GM19035 (cell line): Measurements from ENCODE around the gene SPNS2.

ENCODE experiments used
- ATAC-seq: cut with Tn5 transposase; IDR thresholded peaks from one replicate; pipeline ENCODE4 v1.9.1; 2021; ENCODE audit not compliant: unreplicated experiment

Gene SPNS2

DNA sequence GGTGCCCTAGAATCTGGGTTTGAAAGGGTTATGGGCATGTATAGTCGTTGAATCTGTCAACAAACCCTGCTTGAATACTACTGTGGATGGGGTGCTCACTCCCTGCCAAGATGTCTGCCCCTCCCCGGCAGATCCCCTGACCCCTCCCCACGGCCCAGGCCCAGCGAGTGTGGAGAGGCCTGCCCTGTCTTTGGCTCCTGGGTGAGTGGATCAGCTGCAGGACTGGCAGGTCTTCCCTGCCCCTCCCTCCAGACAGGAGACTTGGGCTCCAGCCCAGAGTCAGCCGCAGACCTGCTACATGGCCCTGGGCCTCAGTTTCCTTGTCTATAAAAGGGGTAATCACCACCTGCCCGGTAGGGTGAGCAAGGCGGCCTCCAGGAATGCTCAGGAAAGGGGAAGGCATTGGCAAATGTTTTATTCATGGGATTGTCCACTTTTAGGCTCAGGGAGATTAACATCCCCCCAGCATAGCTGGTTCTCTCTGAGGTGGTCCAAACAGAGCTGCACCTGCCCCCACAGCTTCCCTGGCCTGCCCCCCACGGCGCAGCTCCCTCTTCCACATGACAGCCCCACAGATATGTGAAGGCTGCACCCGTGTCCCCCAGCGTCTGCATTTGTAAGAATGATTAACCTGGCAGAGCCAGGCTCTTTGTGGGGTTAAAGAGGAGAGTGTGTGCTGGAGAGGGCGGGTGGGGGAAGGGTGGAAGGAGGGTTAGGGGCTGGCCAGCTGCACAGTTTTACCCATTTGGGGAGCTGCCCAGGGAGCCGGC is 18.5 kb upstream of the SPNS2 start:
- ATAC-seq, result no peak

DNA sequence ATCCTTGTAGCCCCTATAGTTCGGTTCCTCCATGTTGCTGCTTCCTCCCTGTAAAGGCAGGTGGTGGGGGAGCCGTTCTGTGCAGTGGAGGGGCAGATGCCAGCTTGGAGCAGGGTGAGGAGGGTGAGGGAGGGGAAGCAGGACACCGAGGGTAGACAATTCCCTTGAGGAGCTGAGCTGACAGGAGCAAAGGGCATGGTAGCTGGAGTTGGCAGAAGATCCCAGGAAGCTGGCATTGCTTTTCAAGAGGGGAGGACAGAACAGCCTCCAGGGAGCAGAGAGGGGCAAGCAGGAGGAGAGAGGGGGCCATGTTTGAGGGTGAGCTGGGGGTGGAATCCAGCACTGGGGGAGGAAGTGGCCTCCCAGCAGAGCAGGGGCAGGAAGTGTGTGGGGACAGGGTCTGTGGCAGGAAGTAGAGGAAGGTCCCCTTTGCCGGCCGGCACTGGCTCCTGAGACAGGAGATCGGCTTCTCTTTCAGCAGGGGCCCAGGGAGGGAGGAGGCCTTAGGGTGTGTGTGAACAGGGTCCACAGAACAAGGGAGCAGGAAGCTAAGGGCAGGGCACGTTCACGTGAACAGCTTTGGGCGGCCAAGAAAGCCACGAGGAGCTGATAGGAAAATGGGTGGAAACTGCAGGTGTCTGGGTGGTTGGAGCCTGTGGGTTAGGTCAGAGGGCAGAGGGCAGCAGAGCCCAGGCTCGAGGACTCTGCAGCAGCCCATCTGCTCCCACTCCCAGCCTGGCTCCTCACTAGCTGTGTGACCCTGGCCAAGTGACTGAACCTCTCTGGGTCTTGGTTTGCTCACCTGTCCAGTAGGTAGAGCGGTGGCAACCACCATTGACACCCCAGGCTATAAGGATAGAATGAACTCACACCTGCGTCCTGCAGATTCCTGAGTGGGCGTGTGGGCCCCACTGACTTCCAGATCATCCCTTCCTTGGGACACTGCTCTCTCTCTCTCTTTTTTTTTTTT is 17.5 kb upstream of the SPNS2 start:
- no peak for ATAC-seq

DNA sequence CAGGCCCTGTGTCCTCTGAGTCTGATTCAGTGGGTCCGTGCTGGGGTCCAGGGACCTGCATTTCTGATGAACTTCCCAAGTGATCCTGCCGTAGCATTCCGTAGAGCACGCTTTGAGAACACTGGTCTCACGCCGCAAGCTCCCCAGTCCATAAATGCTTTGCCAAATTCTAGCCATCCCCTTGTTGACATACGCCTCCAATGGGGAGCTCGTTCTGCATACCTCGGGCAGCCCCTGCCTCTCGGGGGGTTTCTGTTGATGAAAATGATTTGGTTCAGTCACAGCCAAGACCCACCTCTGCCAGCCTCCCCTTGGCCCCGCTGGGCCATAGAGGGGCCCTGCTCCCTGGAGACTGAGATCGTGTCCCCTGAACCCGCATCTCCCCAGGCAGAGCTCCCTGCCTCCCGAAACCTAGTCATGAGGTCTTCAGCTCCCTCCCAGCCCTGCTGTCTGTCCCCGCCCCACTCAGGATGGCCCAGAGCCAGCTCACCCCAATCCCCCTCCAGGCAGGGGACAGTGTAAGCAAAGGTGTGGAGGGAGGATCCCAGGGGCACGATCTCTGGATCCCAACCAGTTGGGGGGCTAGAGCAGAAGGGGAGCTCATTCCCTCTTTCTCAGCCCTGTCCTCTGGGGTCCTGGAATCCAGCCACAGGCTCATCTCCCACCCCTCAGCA is 16.2 kb upstream of the SPNS2 start:
- no peak for ATAC-seq

DNA sequence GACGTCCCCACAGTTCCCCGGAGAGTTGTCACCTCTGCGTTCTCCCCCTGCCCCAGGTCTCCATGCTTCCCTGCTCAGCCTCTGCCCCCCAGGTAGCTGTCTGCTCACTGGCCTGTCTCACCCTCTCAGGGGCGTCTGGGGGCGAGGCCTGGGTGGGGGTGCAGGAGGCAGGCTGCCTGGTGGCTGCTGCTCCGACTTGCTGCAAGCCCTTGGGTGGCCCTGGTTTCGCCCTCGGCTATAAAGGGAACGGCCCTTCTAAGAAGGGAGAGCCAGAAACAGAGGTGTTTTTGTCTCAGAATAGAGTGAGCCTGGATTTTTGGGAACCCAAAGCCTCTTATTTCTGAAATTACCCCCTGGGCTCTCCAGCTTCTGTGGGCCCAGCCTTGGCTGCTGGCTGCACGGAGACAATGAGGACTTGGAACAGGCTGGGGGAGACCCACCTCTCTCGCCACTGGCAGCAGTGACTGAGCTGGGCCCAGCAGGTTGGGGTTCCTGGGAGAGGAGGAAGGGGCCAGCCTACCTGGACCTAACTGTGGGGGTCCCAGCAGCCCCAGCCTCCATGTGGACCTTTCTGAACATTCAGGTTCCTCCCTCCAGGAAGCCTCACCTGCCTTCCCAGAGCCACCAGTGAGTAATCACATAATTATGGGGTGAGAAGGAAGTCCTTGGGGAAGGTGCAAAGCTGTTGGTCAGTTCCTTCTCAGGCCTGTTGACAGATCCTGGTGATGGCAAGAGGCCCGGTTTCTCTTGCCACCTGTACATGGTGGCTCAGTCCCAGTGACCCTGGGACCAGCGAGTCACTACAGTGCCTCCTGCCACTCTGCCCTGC is 15.5 kb upstream of the SPNS2 start:
- no peak for ATAC-seq

DNA sequence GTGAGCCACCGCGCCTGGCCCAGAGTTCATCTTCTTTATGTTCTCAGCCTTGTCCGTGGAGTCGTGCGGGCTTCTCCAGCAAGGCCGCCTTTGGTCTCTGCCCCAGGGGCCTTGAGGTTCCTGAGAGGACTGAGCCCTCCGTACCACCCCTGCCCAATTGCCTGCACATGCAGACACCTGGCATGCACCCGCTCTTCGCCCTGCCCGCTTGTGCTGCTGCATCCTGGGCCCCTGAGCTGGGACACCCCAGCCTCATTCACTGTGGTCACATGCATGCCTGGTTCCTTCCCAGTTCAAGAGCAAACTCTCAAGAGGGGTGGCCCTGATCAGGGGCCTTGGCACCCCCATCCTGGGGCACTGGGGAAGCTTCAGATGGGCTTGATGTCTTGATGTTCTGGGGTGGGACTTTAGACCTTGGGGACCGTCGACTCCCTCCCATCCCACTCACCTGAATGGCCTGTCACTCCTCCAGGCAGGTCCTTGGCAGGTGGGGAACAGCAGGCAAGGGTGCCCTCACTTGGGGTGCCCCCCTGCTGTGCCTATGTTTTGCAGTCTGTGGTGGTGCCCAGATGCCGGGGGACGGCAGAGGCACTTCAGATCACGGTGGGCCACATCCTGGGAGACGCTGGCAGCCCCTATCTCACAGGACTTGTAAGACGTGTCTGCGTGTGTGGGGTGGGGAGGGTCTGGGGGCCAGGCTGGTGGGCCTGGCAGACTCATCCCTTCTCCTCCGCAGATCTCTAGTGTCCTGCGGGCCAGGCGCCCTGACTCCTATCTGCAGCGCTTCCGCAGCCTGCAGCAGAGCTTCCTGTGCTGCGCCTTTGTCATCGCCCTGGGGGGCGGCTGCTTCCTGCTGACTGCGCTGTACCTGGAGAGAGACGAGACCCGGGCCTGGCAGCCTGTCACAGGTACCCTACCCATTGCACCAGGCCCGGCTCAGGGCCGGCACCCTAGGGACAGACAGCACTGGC is 12.7 kb upstream of the SPNS2 start:
- no peak for ATAC-seq

DNA sequence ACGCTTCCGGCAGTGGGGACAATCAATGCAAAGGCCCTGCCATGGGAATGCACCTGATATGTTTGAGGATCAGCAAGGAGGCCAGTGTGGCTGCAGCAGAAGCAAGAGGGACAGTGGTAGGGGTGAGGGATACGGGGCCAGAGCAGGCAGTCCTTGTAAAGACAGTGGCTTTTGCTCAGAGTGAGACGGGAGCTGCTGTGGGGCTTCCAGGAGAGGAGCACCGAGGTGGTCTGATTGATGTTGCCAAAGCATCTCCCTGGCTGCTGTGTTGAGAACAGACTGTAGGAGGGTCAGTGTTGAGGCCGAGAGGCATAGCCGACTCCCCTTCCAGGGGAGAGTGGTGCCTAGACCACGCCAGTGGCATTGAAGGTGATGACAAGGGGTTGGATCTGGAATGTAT is 11.4 kb upstream of the SPNS2 start:
- no peak for ATAC-seq

DNA sequence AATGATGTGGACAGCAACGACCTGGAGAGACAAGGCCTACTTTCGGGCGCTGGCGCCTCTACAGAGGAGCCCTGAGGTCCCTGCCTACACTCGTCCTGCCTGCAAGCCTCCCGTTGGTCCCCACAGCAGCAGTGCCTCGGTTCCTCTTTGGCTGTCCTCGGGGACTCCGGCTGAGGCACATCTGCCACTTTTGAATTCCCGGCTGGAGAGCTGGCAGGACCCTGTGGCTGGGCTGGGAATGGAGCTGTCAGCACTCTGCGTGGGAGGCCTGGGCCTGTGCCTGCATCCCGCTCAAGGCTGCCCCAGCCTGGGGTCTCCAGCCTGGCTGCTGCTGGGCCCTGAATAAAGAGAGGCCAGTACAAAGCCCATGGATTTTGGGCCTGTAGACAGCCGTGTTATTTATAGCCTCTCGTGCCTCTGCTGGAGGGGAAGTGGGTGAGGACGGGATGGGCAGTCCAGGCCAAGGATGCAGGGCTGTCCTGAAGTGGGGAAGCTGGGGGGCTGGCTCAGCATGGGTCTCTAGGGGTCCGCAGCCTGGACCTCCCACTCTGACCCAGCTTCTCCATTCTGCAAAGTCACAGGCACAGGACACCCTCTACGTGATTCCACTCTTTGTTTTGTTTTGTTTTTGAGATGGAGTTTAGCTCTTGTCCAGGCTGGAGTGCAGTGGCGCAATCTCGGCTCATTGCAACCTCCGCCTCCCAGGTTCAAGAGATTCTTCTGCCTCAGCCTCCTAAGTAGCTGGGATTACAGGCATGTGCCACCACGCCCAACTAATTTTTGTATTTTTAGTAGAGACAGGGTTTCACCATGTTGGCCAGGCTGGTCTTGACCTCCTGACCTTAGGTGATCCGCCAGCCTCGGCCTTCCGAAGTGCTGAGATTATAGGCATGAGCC is 10.6 kb upstream of the SPNS2 start:
- ATAC-seq, result no peak

DNA sequence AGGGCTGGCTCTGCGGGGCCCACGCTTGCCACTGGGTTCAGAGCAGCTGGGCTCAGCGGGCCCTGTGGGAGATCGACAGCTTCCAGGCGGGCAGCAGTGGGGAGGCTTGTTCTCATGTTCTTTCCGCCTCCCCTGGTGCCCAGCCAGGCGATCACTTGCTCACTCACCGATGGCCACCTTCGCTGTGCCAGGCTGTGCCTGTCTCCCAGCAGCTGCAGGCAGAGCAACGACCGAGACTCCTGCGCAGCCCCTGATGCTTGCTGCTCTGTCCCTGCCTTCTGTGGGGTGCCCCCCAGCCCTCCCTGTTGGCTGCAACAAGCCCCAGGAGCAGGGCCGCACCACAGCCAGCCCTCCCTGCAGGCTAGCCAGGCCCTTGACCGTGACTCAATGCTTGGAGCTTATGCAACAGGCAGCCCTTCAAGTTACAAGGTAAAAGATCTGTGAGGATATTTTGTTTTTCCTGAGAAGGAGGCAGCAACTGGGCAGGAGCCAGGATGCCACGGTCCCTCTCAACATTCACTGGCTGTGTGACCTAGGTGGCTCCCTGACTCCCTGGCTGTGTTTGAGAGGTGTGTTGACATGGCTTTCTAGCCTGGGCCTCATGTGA is 9.6 kb upstream of the SPNS2 start:
- no peak for ATAC-seq

DNA sequence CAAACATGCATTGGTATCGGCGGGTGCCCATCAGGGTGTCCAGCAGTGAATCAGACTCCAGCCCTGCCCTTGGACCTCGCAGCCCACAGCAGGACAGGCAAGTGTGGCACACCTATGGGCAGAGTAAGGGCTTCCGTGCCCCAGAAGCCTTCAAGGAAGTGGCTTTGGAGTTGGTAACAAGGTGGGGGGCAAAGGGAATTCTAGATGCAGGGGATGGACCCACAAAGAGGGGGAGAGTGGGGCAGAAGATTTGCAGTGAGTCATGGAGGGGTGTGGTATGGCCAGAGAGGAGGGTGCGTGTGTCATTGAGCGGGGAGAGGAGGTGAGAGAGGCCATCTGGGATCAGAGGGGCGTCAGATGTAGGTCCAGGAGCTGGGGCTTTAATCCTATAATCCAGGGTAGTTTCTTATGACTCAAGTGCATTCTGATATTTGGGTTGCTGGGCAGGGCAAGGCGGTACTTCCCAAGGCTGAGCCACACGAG is 8.5 kb upstream of the SPNS2 start:
- no peak for ATAC-seq

DNA sequence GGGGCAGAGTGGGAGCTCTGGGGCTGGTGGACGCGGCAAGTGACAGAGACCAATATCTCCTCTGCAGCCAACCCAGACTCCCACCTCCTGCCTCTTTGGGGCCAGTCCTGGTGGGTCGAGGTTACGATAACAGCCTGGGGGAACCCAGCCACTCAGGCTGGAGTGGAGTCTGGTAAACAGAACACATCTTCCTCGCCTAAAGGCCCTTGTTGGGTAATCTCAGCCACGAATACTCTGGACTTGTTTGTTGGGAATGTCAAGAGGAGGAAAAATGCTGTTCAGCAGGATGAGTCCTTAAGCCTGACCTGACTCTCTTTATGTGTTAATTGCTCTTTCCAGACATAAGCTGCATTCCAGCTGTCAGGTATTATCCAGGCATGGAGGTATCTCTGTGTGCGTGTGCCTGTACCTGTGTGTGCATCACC is 8.0 kb upstream of the SPNS2 start:
- no peak for ATAC-seq

DNA sequence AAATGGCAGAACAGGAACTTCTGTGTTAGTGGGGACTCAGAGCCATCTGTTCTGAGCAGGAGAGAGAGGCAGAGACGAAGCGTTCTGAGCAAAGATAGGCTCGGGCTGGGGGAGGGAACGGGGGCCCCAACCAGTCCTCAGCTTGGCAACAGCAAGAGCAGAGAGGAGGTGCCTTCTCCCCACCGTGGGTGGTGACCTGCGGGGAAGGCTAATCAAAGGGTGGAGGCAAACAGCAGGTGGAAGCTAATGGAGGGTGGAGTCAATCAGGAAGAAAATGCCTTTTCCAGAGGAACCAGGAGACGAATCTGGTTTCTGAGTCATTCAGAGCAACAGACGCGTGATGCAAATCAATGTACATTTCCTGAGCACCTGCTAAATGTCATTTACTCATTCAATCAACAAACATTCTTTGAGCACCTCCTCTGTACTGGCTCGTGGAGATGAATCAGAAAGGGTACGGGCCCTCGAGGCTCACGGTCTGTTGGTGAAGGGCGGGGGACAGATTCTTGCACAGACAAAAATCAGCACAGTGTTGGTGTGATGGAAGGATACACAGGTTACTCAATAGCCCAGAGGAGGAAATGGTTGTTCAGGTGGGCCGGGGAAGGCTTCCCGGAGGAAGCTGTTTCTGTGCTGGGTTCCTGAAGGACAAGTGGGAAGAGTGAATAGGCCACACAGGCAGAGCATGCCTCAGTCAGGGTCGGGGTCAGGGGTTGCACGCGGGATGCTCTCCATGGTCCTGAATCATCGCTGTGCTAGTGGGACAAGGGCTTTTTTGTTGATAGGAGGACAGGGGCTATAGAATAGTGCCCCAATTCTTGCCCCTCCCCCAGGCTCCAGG is 5.7 kb upstream of the SPNS2 start:
- ATAC-seq, result no peak

DNA sequence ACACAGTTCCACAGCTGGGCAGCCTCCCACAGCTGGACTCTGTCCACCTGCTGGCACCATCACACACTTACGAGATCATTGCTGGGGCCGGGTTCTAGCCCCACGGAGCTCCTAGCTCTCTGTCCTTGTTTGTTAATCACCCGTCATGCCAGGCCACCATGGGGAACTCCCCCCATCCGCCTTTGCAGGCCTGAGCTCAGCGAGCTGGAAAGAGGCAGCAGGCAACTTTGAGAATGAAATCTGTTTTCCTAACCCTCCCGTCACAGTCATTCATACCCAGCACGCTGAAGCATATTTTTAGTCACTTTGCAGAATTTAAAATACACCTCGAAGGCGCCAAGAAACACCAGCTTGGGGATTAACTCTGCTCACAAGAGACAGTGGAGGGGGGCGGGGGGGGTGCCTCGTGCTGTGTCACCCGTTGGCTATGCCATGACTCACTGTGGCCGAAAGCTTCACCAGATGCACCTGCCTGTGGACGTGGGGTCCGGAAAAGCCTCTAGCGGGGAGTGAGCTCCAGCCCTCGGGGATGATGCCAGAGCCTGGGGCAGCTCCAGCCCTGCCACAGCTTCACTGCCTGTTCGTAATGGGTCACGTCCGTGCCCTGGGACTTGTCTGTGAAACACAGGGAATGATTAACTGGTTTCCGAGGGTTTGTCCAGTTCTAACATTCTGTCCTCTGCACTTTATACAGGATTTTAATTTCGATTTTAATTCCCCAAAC is 1.4 kb upstream of the SPNS2 start:
- ATAC-seq, result no peak

DNA sequence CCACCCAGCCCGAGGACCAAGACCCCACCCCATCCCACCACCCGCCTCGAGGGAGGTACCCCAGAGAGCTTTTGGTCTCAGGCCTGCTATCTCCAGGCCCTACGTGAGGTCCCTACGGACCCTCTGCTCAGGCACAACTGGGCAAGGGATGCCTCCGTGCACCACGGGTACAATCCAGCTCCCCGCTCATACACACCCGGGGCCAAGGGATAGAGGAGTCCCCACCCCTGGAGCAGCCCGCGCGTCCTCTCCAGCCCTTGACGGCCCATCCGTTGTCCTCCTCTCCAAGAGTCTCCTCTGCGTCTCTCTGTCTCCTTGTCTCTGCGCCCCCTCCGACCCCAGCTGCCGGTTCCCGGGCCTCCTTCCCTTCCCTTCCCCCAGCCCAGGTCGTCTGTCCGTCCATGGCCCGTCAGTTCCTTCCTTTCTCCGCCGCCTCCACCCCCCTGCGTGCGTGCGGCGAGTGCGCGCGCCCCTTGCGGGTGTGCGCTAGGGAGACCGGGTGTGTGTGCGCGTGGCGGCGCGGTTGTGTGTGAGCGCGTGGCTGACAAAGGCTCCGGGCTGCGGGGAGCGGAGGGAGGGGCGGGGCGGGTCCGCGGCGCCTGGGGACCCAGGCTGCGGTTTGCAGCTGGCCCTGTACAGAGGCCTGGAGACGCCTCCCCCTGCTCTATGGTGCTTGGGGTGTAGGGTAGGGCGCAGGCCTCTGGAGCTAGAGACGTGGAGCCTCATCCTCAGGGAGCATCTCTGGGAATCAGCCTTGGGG is 930 bp downstream of the SPNS2 start:
- no peak for ATAC-seq

DNA sequence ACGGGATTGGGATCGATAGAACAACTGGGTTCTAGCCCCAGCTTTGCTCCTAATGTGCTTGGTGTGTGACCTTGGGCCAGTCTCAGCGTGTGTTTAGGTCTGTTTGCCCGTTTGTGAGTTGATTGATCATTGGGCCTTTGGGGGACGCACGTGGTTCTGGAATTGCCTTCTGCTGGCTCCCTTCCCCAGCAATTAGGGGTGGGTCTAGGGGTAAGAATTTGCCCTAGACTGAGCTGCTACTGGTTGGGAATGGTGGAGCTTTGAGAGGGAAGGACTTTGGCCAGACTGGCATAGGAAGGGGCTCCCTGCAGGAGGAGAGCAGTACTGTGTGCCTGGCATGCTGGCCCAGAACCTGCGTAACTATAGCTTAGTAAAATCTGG is 1.5 kb downstream of the SPNS2 start:
- ATAC-seq, result no peak

DNA sequence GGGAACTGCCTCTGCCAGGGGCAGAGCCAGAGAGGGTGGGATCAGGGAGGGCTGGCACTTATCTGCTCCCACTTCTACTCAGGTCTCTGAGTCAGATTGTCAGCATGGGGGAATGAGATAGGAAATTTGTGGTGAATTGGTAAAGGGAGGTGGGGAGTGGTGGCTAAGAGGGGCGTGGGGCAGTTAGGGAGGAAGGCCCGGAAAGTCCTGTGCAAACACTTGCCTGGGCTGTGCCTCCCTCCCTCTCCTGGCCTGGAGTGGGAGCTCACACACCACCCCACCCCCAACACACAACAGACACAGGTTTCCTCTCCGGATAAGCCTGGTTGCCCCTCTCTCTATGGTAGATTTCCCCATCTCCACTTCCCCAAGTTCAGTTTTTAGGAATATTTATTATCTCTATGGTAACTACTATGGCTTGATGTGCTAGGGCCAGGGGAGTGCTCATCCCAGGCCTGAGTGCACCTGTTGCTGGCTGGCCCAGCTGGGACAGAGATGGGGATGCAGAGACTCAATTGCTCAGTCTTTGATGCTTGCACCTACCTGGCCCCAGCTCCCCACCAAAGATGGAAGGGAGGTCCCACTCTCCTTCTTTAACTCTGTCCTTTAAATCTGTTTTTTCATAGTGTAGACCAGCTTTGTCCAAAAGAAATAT is 2.7 kb downstream of the SPNS2 start:
- no peak for ATAC-seq
